AG04450 (cell line): ENCODE results near the gene PRPF4. TPM values are rescaled to one million over a fixed set of nuclear protein-coding genes. Genes with fewer than 3 reads are reported as not detected.

Experiments used
- CTCF ChIA-PET: fragments of 300-600, 350-600 bp; formaldehyde crosslinking; extraction: SDS; loops from one replicate; lab custom pipeline; 2022; ENCODE audit warnings: antibody characterized with exemption, inconsistent platforms; lab: Charles Lee
- POLR2A ChIA-PET: fragments of 350-600 bp; formaldehyde crosslinking; extraction: SDS; loops from one replicate; lab custom pipeline; 2021; ENCODE audit warnings: antibody characterized with exemption, inconsistent platforms; lab: Yijun Ruan, JAX
- DNase-seq: peaks from one replicate; pipeline ENCODE4 v3.0.0-alpha.2; 2011; ENCODE audit warnings: low read depth, low spot score
- H3K27ac ChIP-seq: one replicate; pipeline ENCODE4 v1.5.1; 2012; ENCODE audit warnings: low read depth, low read length, control low read depth
- H3K27me3 ChIP-seq: one replicate; pipeline ENCODE4 v1.6.0; 2012; ENCODE audit warnings: low read length; ENCODE audit not compliant: control insufficient read depth, insufficient read depth
- H3K4me3 ChIP-seq: 2 replicates; pipeline ENCODE4 v1.5.1; 2011; ENCODE audit warnings: mild to moderate bottlenecking, low read depth, low read length, control low read depth
- H3K9me3 ChIP-seq: 2 replicates; pipeline ENCODE4 v1.5.1; 2012; ENCODE audit warnings: low read length; ENCODE audit not compliant: control insufficient read depth, insufficient read depth
- polyA plus RNA-seq: library from polyadenylated mRNA; depleted of rRNA; stranded (reverse); fragments of >200 nt; gene quantifications from 2 replicates; pipeline ENCODE4 v1.2.3, GENCODE V29; 2011
- TF ChIP-seq, protein P1 (sequence below): IDR thresholded peaks from 2 replicates; pipeline ENCODE4 v1.5.1; 2011; ENCODE audit warnings: low read depth, low read length, control low read depth, inconsistent platforms

Gene PRPF4
- polyA plus RNA-seq, 1 experiment = 20.9 TPM

DNA sequence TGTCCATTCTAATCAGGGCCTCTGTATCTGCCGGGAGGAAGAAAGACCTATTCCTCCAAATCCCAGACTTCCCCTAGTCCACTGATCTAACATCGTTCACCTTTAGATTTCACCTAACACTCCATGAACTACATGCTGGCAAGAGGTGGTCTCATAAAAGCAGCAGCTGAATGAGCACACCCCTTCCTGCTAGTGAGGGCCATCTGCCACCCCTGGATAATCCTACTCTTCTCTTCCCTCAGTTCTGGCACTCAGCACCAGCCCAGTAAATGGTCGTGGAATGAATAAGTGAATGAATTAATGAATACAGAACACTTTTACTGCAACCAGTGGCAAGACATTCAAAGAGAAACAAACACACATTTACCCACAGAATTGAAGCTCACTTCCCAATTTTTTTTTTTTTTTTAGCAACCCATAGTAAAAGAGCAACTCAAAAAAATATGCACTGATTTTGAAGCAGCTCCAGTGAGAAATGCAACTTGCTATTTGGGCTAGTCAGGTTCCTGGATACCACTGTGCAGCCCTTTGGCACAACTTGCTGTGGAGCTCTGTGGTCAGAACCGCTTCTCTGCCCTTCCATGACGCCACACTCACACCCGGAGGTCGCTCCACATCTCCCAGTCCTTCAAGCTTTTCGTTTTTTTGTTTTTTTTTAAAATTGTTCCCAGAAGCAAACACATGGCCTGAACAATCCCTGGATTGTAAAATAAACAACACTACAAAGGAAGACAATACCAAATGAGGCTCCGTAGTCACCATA is 21.5 kb downstream of the PRPF4 start:
- Histone ChIP-seq H3K27ac (no peak overlapping the region), H3K4me3 (no peak overlapping the region), H3K27me3 (peaks cover 20% of the 10 kb centered on the region), H3K9me3 (no peaks in the 10 kb centered on the region; the same call in 1 of the 2 replicates)
- ChIA-PET CTCF (interaction anchor here (0.7 to 1.1 kb wide), 2 partner anchors 12 to 105 kb away, joined by 3 read pairs; no protein-coding TSS in a partner anchor), POLR2A (no interaction called here)
- no peak for DNase-seq
- TF ChIP-seq, protein P1, sequence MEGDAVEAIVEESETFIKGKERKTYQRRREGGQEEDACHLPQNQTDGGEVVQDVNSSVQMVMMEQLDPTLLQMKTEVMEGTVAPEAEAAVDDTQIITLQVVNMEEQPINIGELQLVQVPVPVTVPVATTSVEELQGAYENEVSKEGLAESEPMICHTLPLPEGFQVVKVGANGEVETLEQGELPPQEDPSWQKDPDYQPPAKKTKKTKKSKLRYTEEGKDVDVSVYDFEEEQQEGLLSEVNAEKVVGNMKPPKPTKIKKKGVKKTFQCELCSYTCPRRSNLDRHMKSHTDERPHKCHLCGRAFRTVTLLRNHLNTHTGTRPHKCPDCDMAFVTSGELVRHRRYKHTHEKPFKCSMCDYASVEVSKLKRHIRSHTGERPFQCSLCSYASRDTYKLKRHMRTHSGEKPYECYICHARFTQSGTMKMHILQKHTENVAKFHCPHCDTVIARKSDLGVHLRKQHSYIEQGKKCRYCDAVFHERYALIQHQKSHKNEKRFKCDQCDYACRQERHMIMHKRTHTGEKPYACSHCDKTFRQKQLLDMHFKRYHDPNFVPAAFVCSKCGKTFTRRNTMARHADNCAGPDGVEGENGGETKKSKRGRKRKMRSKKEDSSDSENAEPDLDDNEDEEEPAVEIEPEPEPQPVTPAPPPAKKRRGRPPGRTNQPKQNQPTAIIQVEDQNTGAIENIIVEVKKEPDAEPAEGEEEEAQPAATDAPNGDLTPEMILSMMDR = no peak

DNA sequence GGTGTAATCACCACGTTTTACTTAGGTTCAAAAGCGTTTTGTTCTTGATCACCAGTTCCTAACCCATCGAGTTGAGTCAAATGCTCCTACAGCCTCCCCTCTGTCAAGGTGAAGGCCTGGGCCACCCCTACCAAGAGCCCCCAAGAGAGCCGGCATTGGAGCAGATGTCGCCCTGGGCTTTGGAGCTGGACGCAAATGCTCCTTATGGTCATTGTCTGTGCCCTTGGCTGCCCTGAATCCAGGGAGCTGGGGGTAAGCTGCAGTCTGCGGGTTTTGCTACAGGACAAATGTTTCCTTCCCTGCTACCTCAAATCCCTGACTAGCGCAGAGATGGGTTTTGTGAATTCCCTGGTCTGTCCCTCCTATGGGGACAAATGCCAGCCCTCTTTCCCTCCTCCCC is 22.9 kb downstream of the PRPF4 start:
- H3K27ac ChIP-seq = no peak overlapping the region
- H3K4me3 ChIP-seq = no peak overlapping the region
- H3K9me3 ChIP-seq = peaks cover 2% of the 10 kb centered on the region; the same call in 1 of the 2 replicates
- H3K27me3 ChIP-seq = peaks cover 27% of the 10 kb centered on the region
- POLR2A ChIA-PET = no interaction called here
- DNase-seq = no peak
- CTCF ChIA-PET = no interaction called here
- TF ChIP-seq, protein P1 = no peak

DNA sequence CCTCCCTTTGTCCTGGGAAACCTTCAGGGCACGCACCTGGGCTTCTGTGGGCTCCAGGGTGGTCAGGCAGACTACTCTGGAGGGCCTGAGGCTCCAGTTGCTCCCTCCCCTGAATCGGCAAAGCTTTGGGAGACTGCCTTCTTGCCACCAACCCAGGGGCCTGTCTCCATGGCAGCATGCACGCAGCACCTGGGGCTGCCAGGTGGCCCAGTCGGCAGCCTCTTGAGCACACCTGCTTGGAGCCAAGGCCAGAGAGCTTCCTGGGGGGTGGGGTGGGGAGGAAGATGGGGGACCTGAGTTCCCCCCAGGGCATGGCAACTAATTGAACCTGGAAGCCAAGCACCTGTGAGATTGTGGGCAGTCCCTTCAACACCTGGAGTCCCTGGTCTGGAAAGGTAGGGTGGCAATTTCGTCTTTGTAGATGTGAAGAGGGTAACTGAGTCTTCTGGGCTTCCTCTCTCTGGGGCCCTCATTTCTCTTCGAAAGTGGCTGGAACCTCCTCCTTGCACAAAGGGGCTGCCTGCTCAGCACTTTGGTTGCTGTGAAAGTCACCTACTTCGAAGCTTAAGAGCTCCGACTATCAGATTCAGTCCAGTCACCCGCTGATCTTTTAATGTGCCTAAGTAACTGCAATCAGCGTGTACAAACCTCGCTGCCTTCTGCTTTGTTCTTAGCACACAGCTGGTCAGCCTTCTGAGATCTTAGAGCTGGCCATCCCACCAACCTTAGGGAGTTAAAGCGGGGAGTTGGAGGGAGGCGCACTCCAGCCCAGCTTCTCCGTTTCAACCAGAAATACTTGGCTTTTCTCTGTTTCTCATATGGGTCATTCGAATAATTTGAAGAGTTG is 23.7 kb downstream of the PRPF4 start:
- TF ChIP-seq, protein P1 = no peak
- no peak overlapping the region for H3K27ac ChIP-seq
- no peak for DNase-seq
- POLR2A ChIA-PET = interaction anchor here (0.7 kb wide), 1 partner anchor 111 kb away, joined by 3 read pairs; the partner anchor contains the start of genes C9orf43 and POLE3
- CTCF ChIA-PET = no interaction called here
- H3K9me3 ChIP-seq = peaks cover 2% of the 10 kb centered on the region; the same call in 1 of the 2 replicates
- peaks cover 27% of the 10 kb centered on the region for H3K27me3 ChIP-seq
- H3K4me3 ChIP-seq = no peak overlapping the region

DNA sequence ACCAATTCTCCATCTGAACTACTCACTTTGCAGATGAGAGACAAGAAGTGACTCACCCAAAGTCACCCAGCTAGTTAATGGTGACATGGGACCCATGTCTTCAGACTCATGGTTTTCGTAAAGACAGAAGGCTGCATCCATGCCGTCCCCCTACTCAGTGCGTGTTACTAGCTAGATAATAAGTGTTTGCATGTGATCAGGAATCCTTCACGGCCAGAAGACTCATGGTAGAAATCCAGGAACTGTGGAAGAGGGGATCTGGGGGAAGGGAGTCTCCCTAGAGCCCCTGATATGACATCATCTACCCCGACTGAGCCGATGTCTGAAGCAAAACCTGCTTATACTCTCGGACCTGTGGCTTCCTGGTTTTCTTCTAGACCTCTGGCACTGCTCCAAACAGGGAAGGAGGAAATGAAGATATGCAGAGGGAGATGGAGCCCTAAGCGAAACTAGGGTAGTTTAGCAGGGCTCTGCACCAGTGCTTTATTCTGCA is 24.4 kb downstream of the PRPF4 start:
- H3K4me3 ChIP-seq = no peak overlapping the region
- TF ChIP-seq, protein P1 = no peak
- peaks cover 31% of the 10 kb centered on the region for H3K27me3 ChIP-seq
- CTCF ChIA-PET = no interaction called here
- H3K9me3 ChIP-seq = peaks cover 2% of the 10 kb centered on the region; the same call in 1 of the 2 replicates
- DNase-seq = no peak
- POLR2A ChIA-PET = interaction anchor here (0.7 kb wide), 1 partner anchor 110 kb away, joined by 3 read pairs; the partner anchor contains the start of genes C9orf43 and POLE3
- no peak overlapping the region for H3K27ac ChIP-seq
